WTC11 (cell line): Measurements from ENCODE around the gene GLYR1. TPM values are rescaled to one million over a fixed set of nuclear protein-coding genes. Genes with fewer than 3 reads are reported as not detected.

Source experiments
- ATAC-seq: fragments of 200-7000 bp; cut with Tn5 transposase; 2 replicates; pipeline ENCODE4 v1.10.0; 2021; ENCODE audit warnings: mild to moderate bottlenecking, moderate library complexity
- CTCF ChIA-PET: fragments of 300-600 bp; sonication (Branson Sonifier 250); formaldehyde crosslinking; loops from one replicate; lab custom pipeline; 2021; ENCODE audit warnings: antibody characterized with exemption; lab: Charles Lee
- POLR2A ChIA-PET: fragments of 350-600 bp; sonication (Branson Sonifier 250); formaldehyde crosslinking; loops from one replicate; lab custom pipeline; 2021; ENCODE audit warnings: antibody characterized with exemption; lab: Charles Lee
- DNase-seq: peaks from one replicate; pipeline ENCODE4 v3.0.0; 2021; ENCODE audit warnings: low spot score
- H3K27ac Mint-ChIP-seq: 2 replicates; pipeline ENCODE4 v1.8.0; 2021; ENCODE audit warnings: mixed read lengths
- H3K27me3 Mint-ChIP-seq: 2 replicates; pipeline ENCODE4 v1.8.0; 2021; ENCODE audit warnings: low read depth, mild to moderate bottlenecking, moderate library complexity, mixed read lengths
- H3K36me3 Mint-ChIP-seq: 2 replicates; pipeline ENCODE4 v1.8.0; 2021; ENCODE audit warnings: mixed read lengths
- H3K4me1 Mint-ChIP-seq: 2 replicates; pipeline ENCODE4 v1.8.0; 2022; ENCODE audit warnings: mixed read lengths
- H3K4me3 Mint-ChIP-seq: 2 replicates; pipeline ENCODE4 v1.8.0; 2021; ENCODE audit warnings: mild to moderate bottlenecking, moderate library complexity, mixed read lengths
- H3K9me3 Mint-ChIP-seq: 2 replicates; pipeline ENCODE4 v1.8.0; 2021; ENCODE audit warnings: mixed read lengths
- ARID4B ChIP-seq: sonication (generic); formaldehyde crosslinking; IDR thresholded peaks from 2 replicates; pipeline ENCODE4 v1.8.0; 2023; ENCODE audit warnings: missing genetic modification reagents, mild to moderate bottlenecking, borderline replicate concordance
- ETV6 ChIP-seq: sonication (generic); formaldehyde crosslinking; IDR thresholded peaks from 2 replicates; pipeline ENCODE4 v1.8.1; 2022; ENCODE audit warnings: mild to moderate bottlenecking, missing genetic modification reagents
- FOXK1 ChIP-seq: sonication (generic); formaldehyde crosslinking; IDR thresholded peaks from 2 replicates; pipeline ENCODE4 v1.8.0; 2022; ENCODE audit warnings: mild to moderate bottlenecking, moderate library complexity, missing genetic modification reagents
- FOXP1 ChIP-seq: sonication (generic); formaldehyde crosslinking; IDR thresholded peaks from 2 replicates; pipeline ENCODE4 v1.8.0; 2022; ENCODE audit warnings: missing genetic modification reagents, mild to moderate bottlenecking, moderate library complexity, borderline replicate concordance
- GTF2I ChIP-seq: fragments of 250-450 bp; sonication (Bioruptor Pico); conservative IDR thresholded peaks from 2 replicates; pipeline ENCODE4 v1.4.0; 2021; ENCODE audit warnings: mild to moderate bottlenecking
- MAX ChIP-seq: sonication (generic); formaldehyde crosslinking; IDR thresholded peaks from 2 replicates; pipeline ENCODE4 v1.8.0; 2022; ENCODE audit warnings: mild to moderate bottlenecking, missing genetic modification reagents
- MXD4 ChIP-seq: fragments of 250-450 bp; sonication (Bioruptor Pico); IDR thresholded peaks from 2 replicates; pipeline ENCODE4 v1.8.0; 2021; ENCODE audit warnings: mild to moderate bottlenecking, moderate library complexity, borderline replicate concordance
- MYBL2 ChIP-seq: sonication (generic); formaldehyde crosslinking; IDR thresholded peaks from 2 replicates; pipeline ENCODE4 v1.8.1; 2023; ENCODE audit warnings: mild to moderate bottlenecking, moderate library complexity, missing genetic modification reagents
- NFATC4 ChIP-seq: fragments of 250-450 bp; sonication (Bioruptor Pico); IDR thresholded peaks from 2 replicates; pipeline ENCODE4 v1.9.0; 2021; ENCODE audit warnings: mild to moderate bottlenecking
- OVOL2 ChIP-seq: fragments of 250-450 bp; sonication (Bioruptor Pico); IDR thresholded peaks from 2 replicates; pipeline ENCODE4 v1.9.0; 2021; ENCODE audit warnings: mild to moderate bottlenecking, borderline replicate concordance
- RORB ChIP-seq: fragments of 250-450 bp; sonication (Bioruptor Pico); IDR thresholded peaks from 2 replicates; pipeline ENCODE4 v1.9.0; 2021; ENCODE audit warnings: mild to moderate bottlenecking
- TEAD4 ChIP-seq: sonication (generic); formaldehyde crosslinking; IDR thresholded peaks from 2 replicates; pipeline ENCODE4 v1.8.0; 2022; ENCODE audit warnings: mild to moderate bottlenecking, missing genetic modification reagents
- TP53 ChIP-seq: sonication (generic); formaldehyde crosslinking; IDR thresholded peaks from 2 replicates; pipeline ENCODE4 v1.8.1; 2023; ENCODE audit warnings: mild to moderate bottlenecking, missing genetic modification reagents
- ZNF232 ChIP-seq: sonication (generic); formaldehyde crosslinking; IDR thresholded peaks from 2 replicates; pipeline ENCODE4 v1.8.0; 2022; ENCODE audit warnings: mild to moderate bottlenecking, missing genetic modification reagents
- ZNF532 ChIP-seq: fragments of 250-450 bp; sonication (Bioruptor Pico); IDR thresholded peaks from 2 replicates; pipeline ENCODE4 v1.9.0; 2021; ENCODE audit warnings: mild to moderate bottlenecking, borderline replicate concordance
- total RNA-seq: library from RNA; stranded (reverse); gene quantifications from 3 replicates; pipeline ENCODE4 v1.2.3, GENCODE V29; 2021
- TF ChIP-seq, protein P1 (sequence below): sonication (generic); formaldehyde crosslinking; IDR thresholded peaks from 2 replicates; pipeline ENCODE4 v1.8.0; 2023; ENCODE audit warnings: missing genetic modification reagents
- TF ChIP-seq, protein P2 (sequence below): fragments of 250-450 bp; sonication (Bioruptor Pico); IDR thresholded peaks from 2 replicates; pipeline ENCODE4 v1.9.0; 2021; ENCODE audit warnings: moderate library complexity, mild to moderate bottlenecking, inconsistent platforms, borderline replicate concordance

Gene GLYR1
- total RNA-seq, 1 experiment from 2014 or later: 103 TPM

DNA sequence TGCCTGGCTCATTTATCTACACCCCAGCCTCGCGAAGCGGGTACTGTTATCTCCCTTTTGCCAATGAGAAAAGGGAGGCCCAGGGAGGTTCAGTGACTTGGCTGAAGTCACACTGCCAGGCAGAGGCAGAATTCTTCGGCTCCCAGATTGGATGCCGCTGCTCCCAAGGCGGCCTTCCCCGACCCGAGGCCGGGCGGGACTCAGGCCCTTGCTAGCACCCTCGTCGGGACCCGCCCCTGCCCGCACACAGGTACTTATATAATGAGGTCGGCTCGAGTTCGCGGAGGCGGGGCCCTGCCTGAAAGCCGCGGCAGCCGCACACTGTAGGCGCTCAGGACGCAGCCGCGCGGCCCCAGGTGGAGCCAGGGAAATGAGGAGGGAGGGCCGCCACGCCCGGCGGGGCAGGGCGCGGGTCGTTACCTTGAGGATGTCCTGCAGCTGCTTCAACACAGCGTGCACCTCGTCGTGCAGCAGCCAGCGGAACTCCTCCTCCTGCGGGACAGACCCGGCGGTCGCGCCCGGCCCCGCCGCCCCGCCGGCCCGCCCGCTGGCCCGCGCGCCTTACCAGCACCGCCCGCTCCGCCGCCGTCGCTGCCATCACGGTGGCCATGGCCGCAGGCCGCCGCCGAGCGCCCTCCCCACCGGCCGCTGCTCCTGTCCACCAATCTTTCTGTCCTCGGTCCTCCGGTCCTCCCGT lies 45.0 kb downstream of the GLYR1 start, which contains the start of gene ROGDI:
Gene ROGDI (minus strand): TSS at position 672 of the 697 bp plus-strand sequence. CDS start 62 bp downstream, at position 610.
- CTCF ChIA-PET: interaction anchor here (0.5 to 2.5 kb wide), 11 partner anchors 12 to 168 kb away, joined by 3 to 11 read pairs (median 3); partner anchors contain the start of genes ANKS3, DNAAF8 and NUDT16L1

DNA sequence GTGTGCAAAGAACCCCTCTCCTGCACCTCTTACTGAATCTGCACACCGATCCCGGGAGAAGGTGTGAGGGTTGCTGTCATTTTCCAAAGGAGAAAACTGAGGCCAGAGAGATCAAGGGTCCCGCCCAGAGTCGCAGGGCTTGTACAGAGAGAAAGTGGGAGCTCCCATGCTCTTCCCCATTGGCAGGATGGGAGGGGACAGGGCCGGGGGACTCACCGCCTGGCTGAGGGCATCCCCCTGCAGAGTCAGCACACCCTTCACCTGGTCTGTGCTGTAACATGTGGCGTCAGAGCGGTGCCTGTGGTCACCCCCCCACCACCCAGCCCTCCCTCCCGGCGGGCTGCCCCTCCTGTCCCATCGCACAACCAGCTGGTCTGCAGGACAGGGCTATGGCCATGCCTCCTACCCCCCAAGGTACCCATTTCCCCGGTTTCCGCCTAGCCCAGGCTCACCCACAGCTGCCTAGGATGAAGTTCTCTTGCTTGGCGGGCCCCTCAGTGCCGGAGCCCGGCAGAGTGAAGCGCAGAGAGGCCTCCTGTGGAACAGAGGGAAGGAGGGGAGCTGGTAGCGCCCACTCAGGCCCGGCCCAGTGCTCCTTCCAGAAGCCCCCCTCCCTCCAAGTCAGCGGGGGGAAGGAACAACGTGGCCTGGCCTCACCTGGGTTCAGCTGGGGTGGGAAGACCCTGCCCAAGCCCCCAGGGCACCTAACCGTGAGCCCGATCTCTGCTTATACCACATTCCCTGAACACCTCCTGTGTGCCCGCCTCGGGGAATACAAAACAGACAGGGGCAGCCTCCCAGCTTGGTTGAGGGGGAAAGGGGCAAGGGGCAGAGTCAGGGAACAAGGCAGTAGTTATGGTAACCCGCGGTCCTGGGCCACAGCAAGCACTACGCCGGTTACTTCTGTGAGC lies 45.8 kb downstream of the GLYR1 start:
- CTCF ChIA-PET: interaction anchor here (0.5 to 2.5 kb wide), 6 partner anchors 13 to 169 kb away, joined by 3 to 11 read pairs (median 4); partner anchors contain the start of genes ANKS3 and DNAAF8
- no peak for DNase-seq
- peaks cover 12% of the 10 kb centered on the region for H3K36me3 Mint-ChIP-seq
- 0 out of 2 replicates have a peak overlapping the region, but pooled peaks have one; percentile 63 for H3K27ac Mint-ChIP-seq
- ATAC-seq: peak; percentile 0
- no peaks in the 10 kb centered on the region for H3K9me3 Mint-ChIP-seq
- H3K27me3 Mint-ChIP-seq: no peaks in the 10 kb centered on the region
- peaks cover 18% of the 10 kb centered on the region for H3K4me1 Mint-ChIP-seq
- peak overlapping the region; percentile 74 for H3K4me3 Mint-ChIP-seq
- POLR2A ChIA-PET: interaction anchor here (0.5 to 2.8 kb wide), 6 partner anchors 8 to 493 kb away, joined by 3 to 16 read pairs (median 7); partner anchors contain the start of genes ANKS3, DNAAF8, SEPTIN12 and ZNF500
- TF ChIP-seq RORB (CRISPR knock-in tag) (no peak), FOXK1 (CRISPR knock-in tag) (no peak), GTF2I (no peak), TP53 (CRISPR knock-in tag) (no peak), ZNF532 (CRISPR knock-in tag) (no peak), OVOL2 (CRISPR knock-in tag) (no peak), MXD4 (CRISPR knock-in tag) (no peak)

More for the DNA sequence above, 45.0 kb downstream of the GLYR1 start, which contains the start of gene ROGDI:
- Mint-ChIP-seq H3K27me3 (no peaks in the 10 kb centered on the region), H3K27ac (peak within 1 kb of the TSS; percentile 63), H3K4me3 (peak within 1 kb of the TSS; percentile 78), H3K36me3 (peaks cover 12% of the 10 kb centered on the region), H3K9me3 (no peaks in the 10 kb centered on the region), H3K4me1 (peaks cover 18% of the 10 kb centered on the region)
- TF ChIP-seq ZNF232: no peak
- TF ChIP-seq, protein P1, sequence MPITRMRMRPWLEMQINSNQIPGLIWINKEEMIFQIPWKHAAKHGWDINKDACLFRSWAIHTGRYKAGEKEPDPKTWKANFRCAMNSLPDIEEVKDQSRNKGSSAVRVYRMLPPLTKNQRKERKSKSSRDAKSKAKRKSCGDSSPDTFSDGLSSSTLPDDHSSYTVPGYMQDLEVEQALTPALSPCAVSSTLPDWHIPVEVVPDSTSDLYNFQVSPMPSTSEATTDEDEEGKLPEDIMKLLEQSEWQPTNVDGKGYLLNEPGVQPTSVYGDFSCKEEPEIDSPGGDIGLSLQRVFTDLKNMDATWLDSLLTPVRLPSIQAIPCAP (CRISPR knock-in tag): 0 out of 2 replicates have a peak, but pooled peaks have one; percentile 17
- TF ChIP-seq MYBL2 (CRISPR knock-in tag): no peak
- peak; percentile 82; the same call in 1 of the 2 replicates for TF ChIP-seq FOXP1 (CRISPR knock-in tag)
- TF ChIP-seq ARID4B (CRISPR knock-in tag): peak; percentile 76; the same call in 1 of the 2 replicates
- TF ChIP-seq ETV6 (CRISPR knock-in tag): 0 out of 2 replicates have a peak, but pooled peaks have one; percentile 35
- TF ChIP-seq TEAD4 (CRISPR knock-in tag): no peak
- peak; percentile 65; the same call in 1 of the 2 replicates for TF ChIP-seq MAX
- TF ChIP-seq NFATC4: no peak
- TF ChIP-seq, protein P2, sequence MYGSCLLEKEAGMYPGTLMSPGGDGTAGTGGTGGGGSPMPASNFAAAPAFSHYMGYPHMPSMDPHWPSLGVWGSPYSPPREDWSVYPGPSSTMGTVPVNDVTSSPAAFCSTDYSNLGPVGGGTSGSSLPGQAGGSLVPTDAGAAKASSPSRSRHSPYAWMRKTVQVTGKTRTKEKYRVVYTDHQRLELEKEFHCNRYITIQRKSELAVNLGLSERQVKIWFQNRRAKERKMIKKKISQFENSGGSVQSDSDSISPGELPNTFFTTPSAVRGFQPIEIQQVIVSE: no peak
- DNase-seq (peak; percentile 92), ATAC-seq (peak; percentile 71)
- POLR2A ChIA-PET: interaction anchor here (0.5 to 2.8 kb wide), 5 partner anchors 9 to 157 kb away, joined by 3 to 16 read pairs (median 7); partner anchors contain the start of genes ANKS3, DNAAF8, SEPTIN12 and ZNF500
